Esophagus (tissue), 2 donors: Measurements from ENCODE around the gene SMCHD1. TPM values are rescaled to one million over a fixed set of nuclear protein-coding genes. Genes with fewer than 3 reads are reported as not detected.

Experiments
- H3K27ac ChIP-seq, 2 donors: one replicate each; pipeline ENCODE4 v1.5.1; 2013; ENCODE audit warnings: low read depth in 2 of 2, mild to moderate bottlenecking in 2 of 2, inconsistent platforms in 1 of 2, low read length in 1 of 2, moderate library complexity in 1 of 2
- H3K27me3 ChIP-seq, 2 donors: one replicate each; pipeline ENCODE4 v1.6.1; 2013; ENCODE audit warnings: low read length in 2 of 2, control low read depth in 1 of 2, mild to moderate bottlenecking in 1 of 2; ENCODE audit not compliant: insufficient read depth in 2 of 2, control insufficient read depth in 1 of 2
- H3K36me3 ChIP-seq, 2 donors: one replicate each; pipeline ENCODE4 v1.6.1; 2013; ENCODE audit warnings: low read length in 1 of 2; ENCODE audit not compliant: control insufficient read depth in 2 of 2, insufficient read depth in 2 of 2
- H3K4me1 ChIP-seq, 2 donors: one replicate each; pipeline ENCODE4 v1.6.1; 2013; ENCODE audit warnings: low read length in 1 of 2; ENCODE audit not compliant: control insufficient read depth in 2 of 2, insufficient read depth in 2 of 2
- H3K4me3 ChIP-seq, 2 donors: one replicate each; pipeline ENCODE4 v1.5.1; 2013; ENCODE audit warnings: low read length in 2 of 2, mild to moderate bottlenecking in 2 of 2, low read depth in 1 of 2, moderate library complexity in 1 of 2
- H3K9me3 ChIP-seq, 2 donors: one replicate each; pipeline ENCODE4 v1.6.1; 2013; ENCODE audit warnings: mild to moderate bottlenecking in 2 of 2, low read depth in 1 of 2, low read length in 1 of 2, moderate library complexity in 1 of 2; ENCODE audit not compliant: control insufficient read depth in 2 of 2, insufficient read depth in 1 of 2
- WGBS, 2 donors: extraction: QIAGEN DNeasy Blood & Tissue Kit; methylation state at CpG; one replicate each; pipeline ENCODE4 v1.1.7; 2013; 5-methylcytosine and 5-hydroxymethylcytosine counted together
- polyA plus RNA-seq, 2 donors: library from polyadenylated mRNA; stranded (reverse); fragments of 200-250 nt; gene quantifications; one replicate each; pipeline ENCODE4 v1.2.3, GENCODE V29; 2013
- donor health status: healthy with polysubstance abuse.
- donor health status: Bipolar disorder and iron deficiency.

The SMCHD1 gene
- polyA plus RNA-seq, 2 donors: 5.0 to 7.6 TPM

DNA sequence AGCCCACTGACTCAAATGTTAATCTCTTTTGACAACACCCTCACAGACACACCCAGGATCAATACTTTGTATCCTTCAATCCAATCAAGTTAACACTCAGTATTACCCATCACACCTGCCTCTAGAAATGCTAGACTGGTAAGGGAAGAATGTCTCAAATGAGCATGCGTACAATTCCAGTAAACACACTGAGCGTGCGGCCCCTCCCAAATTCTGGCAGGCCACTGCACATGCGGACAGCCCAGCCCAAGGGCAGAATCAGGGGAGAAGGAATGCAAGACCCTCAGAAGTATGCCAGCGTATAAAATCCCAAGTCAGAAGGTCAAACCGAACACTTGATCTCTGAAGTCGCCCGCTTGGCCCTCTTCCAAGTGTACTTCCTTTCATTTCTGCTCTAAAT, 183.7 kb downstream of the SMCHD1 start:
- no peak overlapping the region for H3K27ac ChIP-seq

DNA sequence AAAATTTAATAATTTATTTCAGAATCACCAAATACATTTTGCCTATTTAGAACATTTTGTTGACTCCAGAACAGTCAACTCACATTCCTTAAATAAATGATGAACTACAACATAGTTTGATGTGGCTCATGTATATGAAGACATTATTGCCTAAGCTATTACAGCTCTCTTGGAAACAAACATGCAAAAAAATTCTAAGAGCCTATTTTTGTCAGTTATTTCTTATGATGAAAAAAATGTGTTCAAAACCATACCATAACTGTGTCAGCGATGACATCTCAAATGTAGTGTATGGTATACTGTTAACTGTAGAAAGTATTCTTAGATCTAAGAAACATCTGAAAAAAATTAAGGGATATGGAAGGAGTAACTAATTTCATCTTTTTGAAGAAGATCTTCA, 185.0 kb downstream of the SMCHD1 start:
- Histone ChIP-seq H3K27me3 (no peaks in the 10 kb centered on the region), H3K27ac (no peak overlapping the region), H3K4me3 (no peak overlapping the region), H3K4me1 (no peaks in the 10 kb centered on the region), H3K9me3 (peaks cover 0 to 4% of the 10 kb centered on the region in 2 donors), H3K36me3 (no peaks in the 10 kb centered on the region)
- 92 to 99% methylated on average over 1 of the region's 1 CpG for WGBS, 2 donors

More for the DNA sequence above, 183.7 kb downstream of the SMCHD1 start:
- WGBS, 2 donors: 79 to 81% methylated on average over 8 of the region's 8 CpGs
- no peaks in the 10 kb centered on the region for H3K4me1 ChIP-seq
- no peaks in the 10 kb centered on the region for H3K27me3 ChIP-seq
- no peaks in the 10 kb centered on the region for H3K36me3 ChIP-seq
- no peak overlapping the region for H3K4me3 ChIP-seq
- peaks cover 0 to 4% of the 10 kb centered on the region in 2 donors for H3K9me3 ChIP-seq

DNA sequence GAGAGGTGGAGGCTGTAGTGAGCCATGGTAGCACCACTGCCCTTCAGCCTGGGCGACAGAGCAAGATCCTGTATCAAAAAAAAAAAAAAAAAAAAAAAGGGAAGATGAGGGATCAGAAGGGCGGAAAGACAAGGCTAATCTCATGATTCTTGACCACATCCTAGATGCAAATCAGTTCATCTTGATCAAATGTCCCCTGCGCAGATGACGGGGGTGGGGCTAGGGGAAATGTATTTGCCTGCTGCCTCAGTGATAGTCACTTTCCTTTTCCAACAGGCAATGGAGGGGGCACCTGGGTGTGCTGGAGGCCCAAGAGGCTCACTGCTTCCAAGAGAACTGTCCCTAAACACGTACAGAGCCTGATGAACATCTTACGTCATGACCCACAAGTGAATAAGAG, 187.6 kb downstream of the SMCHD1 start:
- peaks cover 10 to 16% of the 10 kb centered on the region in 2 donors for H3K27me3 ChIP-seq
- WGBS, 2 donors: 81 to 86% methylated on average over 6 of the region's 6 CpGs
- H3K9me3 ChIP-seq: no peaks in the 10 kb centered on the region
- peaks cover 4 to 7% of the 10 kb centered on the region in 2 donors for H3K4me1 ChIP-seq
- no peak overlapping the region for H3K27ac ChIP-seq
- H3K36me3 ChIP-seq: no peaks in the 10 kb centered on the region
- no peak overlapping the region for H3K4me3 ChIP-seq

DNA sequence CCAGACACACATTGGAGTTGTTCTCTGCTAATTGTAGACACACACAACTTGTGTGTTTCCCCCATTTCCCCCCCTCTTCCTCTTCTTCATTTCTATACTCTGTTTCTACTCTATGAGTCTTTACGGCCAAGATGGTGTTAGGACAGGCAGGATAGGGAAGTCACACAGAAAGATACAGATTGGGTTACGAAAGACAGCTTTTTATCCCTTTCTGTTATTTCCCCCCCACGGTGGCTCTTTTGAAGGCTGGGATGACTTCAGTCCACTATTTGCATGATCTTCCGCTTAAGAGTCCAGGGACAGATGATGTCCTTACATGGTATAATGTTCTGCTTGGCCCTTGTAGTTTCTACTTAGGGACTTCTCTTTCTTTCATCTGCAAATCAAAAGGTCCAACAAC, 189.6 kb downstream of the SMCHD1 start:
- no peaks in the 10 kb centered on the region for H3K36me3 ChIP-seq
- H3K27ac ChIP-seq: no peak overlapping the region
- peaks cover 4 to 7% of the 10 kb centered on the region in 2 donors for H3K4me1 ChIP-seq
- H3K9me3 ChIP-seq: no peaks in the 10 kb centered on the region
- H3K27me3 ChIP-seq: peaks cover 10 to 17% of the 10 kb centered on the region in 2 donors
- 81 to 82% methylated on average over 4 of the region's 4 CpGs for WGBS, 2 donors
- no peak overlapping the region for H3K4me3 ChIP-seq

DNA sequence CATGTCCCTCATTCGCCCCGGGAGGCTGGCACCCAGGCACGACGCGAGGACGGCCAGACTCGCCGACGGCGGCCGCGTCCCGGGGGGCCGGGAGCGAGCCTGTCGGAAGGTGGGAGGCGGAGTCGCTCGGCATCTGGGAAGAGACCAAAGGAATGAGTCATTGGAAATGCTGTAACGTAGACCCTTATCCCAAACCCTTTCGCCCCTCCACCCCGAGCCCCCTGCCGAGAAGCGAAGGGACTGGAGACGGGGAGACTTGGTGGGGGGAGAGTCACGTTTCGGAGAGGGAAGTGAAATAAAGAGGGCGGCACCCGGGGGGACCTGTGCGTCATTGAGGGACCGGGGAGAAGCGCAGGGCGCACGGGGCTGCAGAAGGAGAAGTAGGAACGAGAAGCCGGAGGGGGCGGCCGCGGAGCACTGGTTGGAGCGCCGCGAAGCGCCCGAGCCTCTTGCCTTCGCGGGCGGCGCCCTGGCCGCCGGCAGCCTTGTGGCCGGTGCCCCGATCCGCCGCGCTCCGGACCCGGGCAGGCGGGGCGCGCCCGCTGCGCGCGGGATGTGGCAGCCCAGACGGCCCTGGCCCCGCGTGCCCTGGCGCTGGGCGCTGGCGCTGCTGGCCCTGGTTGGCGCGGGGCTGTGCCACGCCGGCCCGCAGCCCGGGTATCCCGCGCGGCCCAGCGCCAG, 191.2 kb downstream of the SMCHD1 start, which contains the start of gene EMILIN2:
Gene EMILIN2 (plus strand): TSS at position 371 of the 681 bp plus-strand sequence. CDS start 183 bp downstream, at position 554.
- Histone ChIP-seq H3K27me3 (peaks cover 10 to 17% of the 10 kb centered on the region in 2 donors), H3K27ac (peak within 1 kb of the TSS; percentile 38 to 53), H3K36me3 (no peaks in the 10 kb centered on the region), H3K4me3 (peak within 1 kb of the TSS; percentile 31 to 46), H3K9me3 (no peaks in the 10 kb centered on the region), H3K4me1 (peaks cover 4 to 7% of the 10 kb centered on the region in 2 donors)
- 0 to 1% methylated on average over 61 to 80 of the region's 80 CpGs for WGBS, 2 donors

DNA sequence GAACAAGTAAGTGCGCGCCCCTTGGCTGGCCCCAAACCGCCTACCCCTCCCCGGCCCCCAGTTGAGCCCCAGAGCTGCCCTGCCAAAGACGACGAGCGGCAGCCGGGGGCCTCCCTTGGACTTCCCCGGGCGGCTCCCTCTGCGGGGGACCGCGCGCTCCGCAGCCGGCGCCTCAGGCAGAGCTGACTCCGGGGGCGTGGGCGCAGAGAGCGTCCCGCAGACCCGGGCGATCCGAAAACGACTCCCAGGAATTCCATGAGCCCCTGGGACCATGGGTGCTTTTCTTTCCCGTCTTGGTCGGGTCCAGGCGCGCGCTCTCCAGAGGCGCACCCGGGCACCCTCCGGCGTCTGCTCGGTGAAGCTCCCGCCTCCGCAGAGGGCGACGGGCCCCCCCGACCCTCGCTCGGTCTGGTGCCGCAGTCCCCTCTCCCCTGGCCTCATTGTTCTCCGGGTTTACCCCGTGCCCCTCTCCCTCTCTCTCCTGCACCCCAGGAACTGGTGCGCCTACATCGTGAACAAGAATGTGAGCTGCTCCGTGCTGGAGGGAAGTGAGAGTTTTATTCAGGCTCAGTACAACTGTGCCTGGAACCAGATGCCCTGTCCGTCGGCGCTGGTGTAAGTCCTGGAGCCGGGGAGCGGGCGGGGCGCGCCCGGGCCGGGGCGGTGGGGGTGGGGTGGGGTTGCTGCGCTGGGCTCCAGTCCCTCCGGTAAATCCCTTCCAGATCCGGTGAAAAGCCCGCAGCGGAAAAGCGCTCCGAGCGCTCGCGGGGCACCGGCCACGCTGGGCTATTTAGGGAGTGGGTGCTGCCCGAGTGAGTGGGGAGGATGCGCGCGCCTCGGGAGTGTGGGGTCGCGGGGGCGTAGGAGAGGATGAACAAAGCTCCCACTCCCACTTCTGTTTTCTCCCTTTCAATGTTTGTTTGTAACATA, 192.1 kb downstream of the SMCHD1 start:
- Histone ChIP-seq H3K4me3 (peak overlapping the region; percentile 31 to 46), H3K27me3 (peaks cover 10 to 17% of the 10 kb centered on the region in 2 donors)
- 1% methylated on average over 53 to 80 of the region's 80 CpGs for WGBS, 2 donors

DNA sequence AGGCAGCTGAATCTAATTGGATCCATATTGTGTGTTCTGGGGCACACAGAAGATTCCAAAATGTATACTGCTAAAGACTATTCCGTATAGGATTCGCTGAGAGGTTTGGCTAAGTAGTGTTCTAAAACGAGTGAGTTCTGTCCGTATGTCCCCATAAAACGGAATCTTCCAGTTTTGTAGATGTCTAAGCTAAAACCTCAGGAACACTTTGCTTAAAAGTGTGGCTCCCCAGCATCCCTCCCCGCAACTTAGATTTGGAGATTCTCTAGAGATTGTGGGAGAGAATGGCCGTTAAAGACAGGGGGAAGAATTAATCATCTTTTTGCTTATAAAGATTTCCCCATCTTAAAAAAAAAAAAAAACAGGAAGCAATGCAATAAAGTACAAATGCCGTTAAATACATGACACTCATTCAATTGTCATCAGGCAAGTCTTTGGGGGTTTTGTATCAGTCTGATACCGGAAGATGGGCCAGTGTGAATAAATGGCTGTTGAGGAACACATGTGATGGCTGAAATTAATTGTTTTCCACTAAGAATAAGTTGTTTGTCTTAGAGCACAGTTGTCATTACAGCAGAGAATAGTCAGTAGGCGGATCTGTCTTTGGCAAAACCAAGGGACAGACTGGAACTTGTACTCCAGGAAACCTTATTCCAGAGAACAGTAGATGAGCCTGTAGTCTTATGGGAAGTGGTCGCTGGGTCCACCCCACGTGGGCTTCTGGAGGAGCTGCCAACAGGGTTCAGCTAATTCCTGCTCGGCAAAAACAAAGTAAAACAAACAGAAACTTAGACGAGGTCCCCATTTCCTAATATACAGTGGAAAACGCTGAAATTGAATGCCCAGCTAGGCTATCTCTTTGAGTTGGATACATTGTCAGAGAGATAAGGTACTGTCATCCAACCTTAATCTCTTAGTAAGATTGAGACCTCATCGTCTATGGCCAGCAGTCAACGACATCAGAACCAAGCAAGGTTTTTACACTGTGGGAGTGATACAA, 193.0 kb downstream of the SMCHD1 start:
- peak overlapping the region in 1 of 2 donors; percentile 46 for H3K4me3 ChIP-seq

More for the DNA sequence above, 192.1 kb downstream of the SMCHD1 start:
- Histone ChIP-seq H3K27ac (peak overlapping the region in 1 of 2 donors; percentile 21), H3K4me1 (peaks cover 4 to 7% of the 10 kb centered on the region in 2 donors), H3K9me3 (no peaks in the 10 kb centered on the region), H3K36me3 (no peaks in the 10 kb centered on the region)

DNA sequence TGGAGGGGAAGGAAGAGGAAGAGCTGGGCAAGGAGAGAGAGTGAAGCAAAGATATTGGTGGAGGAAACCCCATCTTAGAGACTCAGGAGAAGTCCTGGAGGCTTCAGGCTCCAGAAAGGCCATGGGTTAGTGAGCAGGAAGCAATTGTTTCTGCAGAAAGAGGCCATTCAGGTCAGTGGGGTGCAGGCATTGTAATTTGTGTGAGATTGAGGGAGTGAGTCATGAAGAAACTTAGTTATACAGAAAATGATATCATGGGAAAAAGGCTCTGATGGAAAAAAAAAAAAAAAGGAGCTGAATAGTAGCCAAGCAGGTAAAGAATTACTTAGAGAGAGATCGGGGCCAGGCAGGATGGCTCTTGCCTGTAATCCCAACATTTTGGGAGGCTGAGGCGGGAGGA, 195.3 kb downstream of the SMCHD1 start:
- 85 to 90% methylated on average over 2 of the region's 2 CpGs for WGBS, 2 donors
- peaks cover 10 to 17% of the 10 kb centered on the region in 2 donors for H3K27me3 ChIP-seq

More for the DNA sequence above, 193.0 kb downstream of the SMCHD1 start:
- Histone ChIP-seq H3K27me3 (peaks cover 10 to 17% of the 10 kb centered on the region in 2 donors), H3K9me3 (no peaks in the 10 kb centered on the region), H3K27ac (no peak overlapping the region), H3K4me1 (peaks cover 4 to 7% of the 10 kb centered on the region in 2 donors), H3K36me3 (no peaks in the 10 kb centered on the region)
- WGBS, 2 donors: 29 to 30% methylated on average over 17 of the region's 17 CpGs

More for the DNA sequence above, 195.3 kb downstream of the SMCHD1 start:
- Histone ChIP-seq H3K4me3 (no peak overlapping the region), H3K27ac (no peak overlapping the region), H3K9me3 (no peaks in the 10 kb centered on the region), H3K36me3 (no peaks in the 10 kb centered on the region), H3K4me1 (peaks cover 4 to 7% of the 10 kb centered on the region in 2 donors)
